SKM-1 (cell line): ENCODE results near the gene SPATA16.
"Not testable (repeated sequence)": the region's sequence is repeated elsewhere in the genome, so short reads cannot be mapped to it uniquely, and the experiment has no call there.

ENCODE experiments used
- DNase-seq: peaks from one replicate; lab custom pipeline; 2025; ENCODE audit not compliant: unreplicated experiment; lab: John Stamatoyannopoulos, UW

Gene SPATA16

DNA sequence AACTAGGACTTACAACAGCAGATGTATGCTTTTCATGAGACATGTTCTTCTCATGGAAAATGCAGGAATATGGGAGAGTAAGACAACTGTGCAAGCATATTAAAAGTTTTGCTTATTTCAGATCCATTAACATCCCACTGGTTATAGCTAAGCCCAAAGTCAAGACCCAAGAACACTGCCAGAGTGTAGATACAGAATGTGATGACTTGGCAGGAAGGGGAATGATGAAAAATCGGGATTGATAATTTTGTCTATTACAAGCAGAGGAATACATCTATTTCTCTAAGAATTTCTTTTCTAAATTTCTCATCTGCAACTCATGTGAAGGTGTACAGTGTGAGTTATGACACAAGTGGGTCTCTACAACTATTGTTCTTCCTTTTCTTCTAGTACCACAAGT lies 76.4 kb downstream of the SPATA16 start:
- no peak for DNase-seq

- no peak for DNase-seq
Measured at GRCh38 chr3:173058229-173058628, 82.8 kb downstream of the SPATA16 start.

DNA sequence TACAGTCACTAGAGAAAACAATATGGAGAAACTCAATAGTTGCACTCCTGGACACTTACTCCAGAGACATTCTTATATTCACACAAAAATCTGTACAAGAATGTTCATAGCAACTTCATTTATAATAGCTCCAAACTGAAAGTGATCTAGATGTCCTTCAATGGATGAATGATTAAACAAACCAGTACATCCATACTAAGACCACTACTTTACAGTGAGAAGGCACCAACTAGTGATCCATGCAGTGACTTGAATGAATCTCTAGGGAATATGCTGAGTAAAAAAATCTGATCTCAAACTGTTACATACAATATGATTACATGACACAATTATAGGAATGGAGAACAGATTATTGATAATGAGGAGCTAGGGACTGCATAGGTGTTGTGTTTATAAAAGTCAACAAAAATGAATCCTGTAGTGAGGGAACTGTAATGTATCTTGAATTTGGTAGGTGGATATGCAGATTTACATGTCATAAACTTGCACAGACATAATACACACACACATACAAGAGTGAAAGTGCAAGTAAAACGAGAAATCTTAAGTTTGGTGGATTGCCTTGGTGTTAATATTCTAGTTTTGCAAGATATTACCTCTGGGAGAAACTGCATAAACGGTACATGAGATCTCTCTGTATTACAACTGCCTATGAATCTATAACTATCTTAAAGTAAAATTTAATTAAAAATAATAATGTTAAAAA lies 85.7 kb downstream of the SPATA16 start:
- no peak for DNase-seq

GRCh38 chr3:173049360-173049759 lies 91.7 kb downstream of the SPATA16 start:
- DNase-seq: no peak

DNA sequence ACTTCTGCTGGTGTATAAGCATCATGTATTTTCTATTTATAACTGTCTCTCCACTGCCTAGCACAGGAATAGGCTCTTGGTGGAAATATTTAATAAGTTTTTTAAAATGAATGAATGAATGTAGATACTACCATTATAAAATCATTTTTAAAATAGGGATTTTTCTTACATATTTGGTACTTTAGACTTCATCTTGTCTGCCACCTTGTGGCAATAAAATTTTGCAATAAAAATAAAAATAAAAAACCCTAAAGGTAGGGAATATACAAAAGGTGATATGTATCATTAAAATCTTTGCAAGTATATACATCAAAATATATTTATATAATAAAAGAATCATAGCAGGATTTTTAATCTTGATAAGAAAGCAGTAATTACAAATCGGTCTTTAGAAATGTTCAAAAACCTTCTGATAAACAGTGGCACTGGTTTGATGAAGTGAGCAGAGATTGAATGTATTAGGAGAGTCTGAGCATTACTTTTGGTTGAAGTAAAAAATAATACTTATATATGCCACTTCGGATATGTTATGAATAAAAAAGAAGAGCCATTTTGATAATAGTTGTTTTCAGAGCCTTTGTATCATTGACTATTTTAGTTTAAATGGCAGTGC lies 95.2 kb downstream of the SPATA16 start:
- no peak for DNase-seq

DNA sequence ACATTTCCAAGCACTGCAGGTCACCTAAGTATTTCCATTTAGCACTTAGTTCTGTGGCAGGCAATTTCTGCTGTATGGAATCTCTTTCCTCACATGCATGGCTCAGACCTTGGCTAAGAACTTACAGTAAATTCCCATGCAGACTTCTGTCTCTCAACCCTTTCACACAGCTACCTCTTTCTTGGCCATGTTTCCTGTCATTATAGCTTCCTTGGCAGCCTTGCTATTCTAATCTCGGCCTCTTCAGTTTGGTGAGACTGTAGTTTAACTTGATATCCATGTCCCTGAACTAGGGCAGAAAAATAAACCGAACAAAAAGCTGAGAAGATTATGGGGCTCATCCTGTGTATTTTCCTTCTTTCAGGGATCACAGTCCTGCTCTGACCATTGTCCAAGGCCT lies 96.0 kb downstream of the SPATA16 start:
- DNase-seq: no peak

GRCh38 chr3:173043757-173044156 lies 97.3 kb downstream of the SPATA16 start:
- DNase-seq: no peak

DNA sequence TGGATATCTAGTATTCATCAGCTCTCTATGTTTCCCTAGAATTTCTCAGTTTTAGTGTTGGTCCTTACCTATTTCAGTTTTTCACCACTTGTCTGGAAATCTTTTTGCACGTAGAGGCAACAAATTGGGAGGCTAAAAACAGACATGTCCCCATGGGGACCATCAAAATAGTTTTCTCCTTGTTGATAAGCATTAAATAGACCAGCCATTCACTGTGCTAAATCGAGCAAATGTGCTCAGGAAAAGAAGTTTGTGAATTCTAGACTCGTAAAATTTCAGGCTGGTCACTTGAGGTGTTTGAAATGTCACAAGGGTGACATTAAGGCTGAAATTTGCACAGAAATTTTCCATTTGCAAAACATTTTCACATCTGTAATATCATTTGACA lies 102.6 kb downstream of the SPATA16 start:
- no peak for DNase-seq

DNA sequence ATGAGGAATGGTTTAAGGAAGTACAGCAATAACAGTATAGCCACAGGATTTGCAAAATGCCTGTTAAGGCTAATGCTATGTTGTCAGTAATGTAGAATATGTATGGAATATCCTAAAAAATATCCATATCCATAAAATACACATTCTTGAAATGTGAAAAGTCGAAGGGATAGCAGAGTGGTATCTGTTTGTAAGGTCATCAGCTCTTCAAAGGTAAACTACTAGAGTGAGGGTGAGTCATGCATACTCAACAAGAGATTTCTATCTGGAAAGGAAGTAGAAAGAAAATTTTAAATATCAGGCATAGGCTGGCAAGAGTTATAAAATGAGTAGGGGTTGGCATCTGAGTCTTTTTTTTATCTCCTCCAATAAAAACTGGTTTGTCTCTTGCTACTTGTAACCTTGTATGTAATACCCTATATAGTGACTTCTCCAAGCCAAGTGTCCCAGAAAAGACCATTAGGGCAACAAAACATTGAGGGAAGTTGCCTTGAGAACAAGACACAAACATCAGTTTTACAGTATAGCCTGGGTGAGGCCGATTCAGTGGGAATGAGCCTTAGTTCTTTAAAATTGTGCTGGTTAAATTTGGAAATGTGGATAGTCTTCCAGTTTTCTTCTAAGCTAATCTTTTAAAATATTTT lies 103.1 kb downstream of the SPATA16 start:
- DNase-seq: no peak

GRCh38 chr3:173030273-173030672 lies 110.8 kb downstream of the SPATA16 start:
- no peak for DNase-seq

DNA sequence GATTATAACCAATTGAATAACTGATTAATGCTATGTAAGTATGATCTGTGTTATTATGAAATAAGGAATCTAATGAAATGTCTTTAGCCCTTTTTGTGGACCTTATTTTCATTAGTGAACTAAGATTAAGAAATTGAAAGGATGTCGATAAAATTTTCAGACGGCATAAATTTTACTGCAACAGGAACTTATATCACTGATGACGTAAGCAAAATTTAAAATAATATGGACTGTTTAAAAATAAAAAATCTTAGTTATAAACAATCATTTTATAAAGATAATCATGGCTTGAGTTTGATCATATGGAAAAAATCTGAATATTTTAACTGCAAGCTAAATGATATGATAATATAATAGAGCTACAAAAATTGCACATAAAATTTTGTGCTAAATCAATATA lies 112.7 kb downstream of the SPATA16 start:
- DNase-seq: no peak

DNA sequence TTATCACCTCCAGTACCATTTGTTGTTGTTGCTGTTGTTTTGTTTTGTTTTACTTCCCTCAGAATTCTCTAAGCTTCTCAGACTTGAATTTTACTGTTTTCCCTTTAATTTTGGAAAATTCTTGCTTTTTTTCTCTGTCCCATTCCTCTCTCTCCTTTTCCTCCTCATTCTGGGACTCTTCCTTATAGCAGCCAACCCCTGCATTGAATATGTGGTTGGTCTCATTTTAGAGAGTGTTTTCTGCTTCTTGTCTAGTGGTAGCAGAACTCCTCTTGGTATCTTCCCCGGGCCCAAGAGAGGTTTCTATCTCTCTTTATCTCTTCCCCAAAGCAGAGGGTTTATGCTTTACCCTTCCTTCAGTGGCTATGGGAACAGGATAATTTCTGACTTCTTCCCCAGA lies 113.6 kb downstream of the SPATA16 start:
- no peak for DNase-seq

DNA sequence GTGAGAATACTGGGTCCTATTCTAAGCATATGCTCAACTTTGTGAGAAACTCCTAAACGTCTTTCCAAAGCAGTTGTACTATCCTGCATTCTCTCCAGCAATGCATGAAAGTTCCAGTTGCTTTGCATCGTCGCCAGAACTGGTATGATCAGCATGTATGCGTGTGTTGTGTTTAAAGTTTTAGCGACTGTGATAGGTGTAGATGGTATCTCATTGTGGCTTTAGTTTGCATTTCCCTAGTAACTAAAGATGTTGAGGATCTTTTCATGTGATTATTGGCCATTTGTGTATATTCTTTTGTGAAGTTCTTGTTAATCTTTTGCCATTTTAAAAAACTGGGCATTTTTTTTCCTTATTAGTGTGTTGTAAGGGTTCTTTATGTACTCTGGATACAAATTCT lies 115.1 kb downstream of the SPATA16 start:
- DNase-seq: no peak

GRCh38 chr3:173021547-173022185 lies 119.4 kb downstream of the SPATA16 start:
- no peak for DNase-seq

DNA sequence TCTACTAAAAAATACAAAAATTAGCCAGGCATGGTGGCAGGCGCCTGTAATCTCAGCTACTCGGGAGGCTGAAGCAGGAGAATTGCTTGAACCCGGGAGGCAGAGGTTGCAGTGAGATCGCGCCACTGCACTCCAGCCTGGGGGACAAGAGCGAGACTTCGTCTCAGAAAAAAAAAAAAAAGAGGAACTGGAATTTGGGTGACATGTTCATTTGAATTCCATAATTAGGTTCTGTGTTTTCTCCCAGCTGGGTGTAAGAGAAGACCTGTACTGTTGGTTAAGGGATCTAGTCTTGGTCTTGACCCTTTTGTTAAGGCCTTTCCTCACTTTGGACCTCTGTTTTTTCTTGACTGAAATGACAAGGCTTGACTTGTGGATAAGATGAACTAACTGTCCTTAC lies 120.9 kb downstream of the SPATA16 start:
- not testable (repeated sequence) for DNase-seq

DNA sequence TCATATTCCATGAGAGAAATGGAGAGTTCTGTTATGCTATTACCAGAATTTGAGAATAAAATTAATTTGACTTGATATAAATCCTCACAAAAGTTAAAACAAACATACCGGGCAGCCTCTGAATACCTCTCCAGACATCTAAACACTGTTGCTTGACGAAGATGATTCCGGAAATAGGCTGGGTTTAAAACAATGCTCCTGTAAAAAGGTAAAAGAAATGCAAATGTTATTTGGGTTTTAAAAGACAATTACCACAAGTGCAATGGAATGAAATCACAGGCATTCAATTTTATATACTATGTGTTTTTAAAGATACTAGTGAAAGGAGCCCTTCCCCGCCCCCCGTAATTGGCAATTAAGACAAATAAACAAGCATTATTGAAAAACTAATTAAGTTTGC lies 121.7 kb downstream of the SPATA16 start:
- no peak for DNase-seq

GRCh38 chr3:173018758-173019157 lies 122.3 kb downstream of the SPATA16 start:
- DNase-seq: no peak

DNA sequence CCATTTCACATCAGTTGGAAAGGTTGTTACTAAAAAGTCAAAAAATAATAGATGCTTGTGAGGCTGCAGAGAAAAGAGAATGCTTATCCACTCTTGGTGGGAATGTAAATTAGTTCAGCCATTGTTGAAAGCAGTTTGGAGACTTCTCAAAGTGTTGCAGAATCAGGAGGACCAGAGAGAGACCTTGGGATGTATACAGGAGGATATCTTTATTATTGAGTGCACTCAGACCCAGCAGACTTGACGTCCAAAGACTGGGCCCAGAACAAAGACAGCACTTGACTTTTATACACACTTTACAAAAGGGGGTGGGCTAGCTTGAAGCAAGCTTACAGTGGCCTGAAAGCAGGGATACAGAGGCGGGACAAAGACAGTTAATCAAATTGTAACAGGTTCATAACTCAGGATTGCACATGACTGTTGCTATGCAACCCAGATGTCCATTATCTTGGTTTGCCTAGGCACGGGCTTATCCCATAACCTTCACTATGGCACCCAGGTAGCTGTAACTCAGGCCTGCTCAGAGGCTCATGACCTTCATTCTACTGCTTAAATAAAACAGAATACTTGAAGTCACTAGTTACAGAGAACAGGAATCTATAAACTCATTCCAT lies 127.7 kb downstream of the SPATA16 start:
- no peak for DNase-seq

DNA sequence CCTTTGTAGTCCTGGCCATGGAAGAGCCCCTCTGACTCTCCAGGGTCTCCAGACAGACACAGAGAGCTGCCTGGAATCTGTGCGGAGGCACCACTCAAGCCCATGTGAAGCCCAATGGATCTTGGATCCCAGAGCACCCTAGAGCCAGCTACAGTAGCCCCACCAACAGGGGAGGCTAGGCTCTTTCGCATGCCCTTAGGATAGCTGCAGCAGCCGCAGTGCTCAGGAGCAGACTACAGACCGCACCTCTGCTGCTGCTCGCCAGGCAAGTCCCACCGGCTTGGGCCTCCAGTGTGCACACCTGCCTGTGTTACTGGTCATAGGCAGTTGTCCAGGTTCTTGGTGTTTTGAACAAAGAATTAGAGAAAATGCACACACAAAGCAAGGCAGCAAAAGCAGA lies 131.6 kb downstream of the SPATA16 start:
- DNase-seq: no peak

DNA sequence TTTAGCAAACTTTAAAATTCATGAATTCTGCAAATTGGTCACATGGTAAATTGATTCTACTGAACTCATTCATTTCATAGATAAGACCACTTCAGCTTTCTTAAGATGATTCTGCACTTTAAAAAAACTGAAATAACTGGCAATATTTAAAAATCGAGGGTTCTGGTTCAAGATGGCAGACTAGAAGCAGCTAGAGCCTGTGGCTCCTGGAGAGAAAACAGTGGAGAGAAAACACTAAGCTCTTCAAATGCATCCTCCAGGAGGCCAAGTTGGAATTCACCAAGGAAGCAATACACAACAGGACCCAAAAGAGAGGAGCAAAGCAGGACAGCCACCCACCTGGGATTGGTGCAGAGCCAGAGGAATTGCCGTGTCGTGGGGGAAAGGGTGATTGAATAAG lies 132.1 kb downstream of the SPATA16 start:
- DNase-seq: no peak

- no peak for DNase-seq
Measured at GRCh38 chr3:173007079-173007723, 133.8 kb downstream of the SPATA16 start.
